ENCODE data around the gene HIVEP3.

DNA sequence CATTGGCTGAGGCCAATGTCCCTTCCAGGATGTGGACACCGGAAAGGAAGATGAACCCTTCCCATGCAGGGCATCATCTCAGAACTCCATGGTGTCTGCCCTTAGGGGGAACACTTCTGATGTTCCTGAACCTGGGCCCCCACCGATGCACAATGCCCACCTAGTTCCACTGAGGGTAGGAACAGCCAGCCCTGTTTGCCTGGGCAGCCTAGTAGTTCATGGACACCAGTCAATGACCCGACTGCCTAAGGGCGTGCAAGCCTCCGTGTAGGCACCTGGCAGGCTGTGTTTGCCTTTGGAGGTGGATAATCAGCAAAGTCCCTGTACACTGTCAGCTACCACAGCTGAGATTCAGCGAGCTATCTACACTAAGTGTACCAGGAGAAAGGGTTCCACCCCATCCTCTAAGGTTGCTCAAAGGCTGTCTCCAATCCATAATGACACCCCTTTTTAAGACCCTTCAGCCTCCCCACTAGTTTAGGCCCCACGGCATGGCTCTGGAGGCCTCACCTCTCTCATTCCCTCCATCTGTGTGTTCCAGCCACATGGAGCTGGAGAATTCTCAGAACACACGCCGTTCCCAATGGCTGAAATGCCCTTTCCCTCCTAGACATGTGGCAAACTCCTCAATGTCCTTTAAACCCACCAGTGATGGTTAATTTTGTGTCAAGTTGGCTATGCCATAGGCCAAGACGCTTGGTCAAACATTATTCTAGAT lies 309.4 kb downstream of the HIVEP3 start:
- TF ChIP-seq, protein P1, sequence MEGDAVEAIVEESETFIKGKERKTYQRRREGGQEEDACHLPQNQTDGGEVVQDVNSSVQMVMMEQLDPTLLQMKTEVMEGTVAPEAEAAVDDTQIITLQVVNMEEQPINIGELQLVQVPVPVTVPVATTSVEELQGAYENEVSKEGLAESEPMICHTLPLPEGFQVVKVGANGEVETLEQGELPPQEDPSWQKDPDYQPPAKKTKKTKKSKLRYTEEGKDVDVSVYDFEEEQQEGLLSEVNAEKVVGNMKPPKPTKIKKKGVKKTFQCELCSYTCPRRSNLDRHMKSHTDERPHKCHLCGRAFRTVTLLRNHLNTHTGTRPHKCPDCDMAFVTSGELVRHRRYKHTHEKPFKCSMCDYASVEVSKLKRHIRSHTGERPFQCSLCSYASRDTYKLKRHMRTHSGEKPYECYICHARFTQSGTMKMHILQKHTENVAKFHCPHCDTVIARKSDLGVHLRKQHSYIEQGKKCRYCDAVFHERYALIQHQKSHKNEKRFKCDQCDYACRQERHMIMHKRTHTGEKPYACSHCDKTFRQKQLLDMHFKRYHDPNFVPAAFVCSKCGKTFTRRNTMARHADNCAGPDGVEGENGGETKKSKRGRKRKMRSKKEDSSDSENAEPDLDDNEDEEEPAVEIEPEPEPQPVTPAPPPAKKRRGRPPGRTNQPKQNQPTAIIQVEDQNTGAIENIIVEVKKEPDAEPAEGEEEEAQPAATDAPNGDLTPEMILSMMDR (IDR thresholded peaks at IDR 0.05), result no peak
- TF ChIP-seq EP300 (IDR thresholded peaks at IDR 0.05) (no peak), POLR2AphosphoS5 (IDR thresholded peaks at IDR 0.05) (no peak), POLR2A (IDR thresholded peaks at IDR 0.05; ENCODE audit: low read depth) (no peak)
